ENCODE measurements around the gene COL5A1.

Gene COL5A1

GRCh38 chr9:134887219-134887618, 245.6 kb downstream of the COL5A1 start:
- H4K20me1 ChIP-seq (ENCODE audit: insufficient read depth, low read length) = no peaks in the 10 kb centered on the region
- no peak overlapping the region for H3K4me2 ChIP-seq (ENCODE audit: insufficient read depth, low read length)
- TF ChIP-seq CTCF (IDR thresholded peaks at IDR 0.05; ENCODE audit: borderline replicate concordance, extremely low read depth, low read length, poor library complexity, severe bottlenecking) (no peak), EZH2 (IDR thresholded peaks at IDR 0.05; ENCODE audit: borderline replicate concordance, low read depth, low read length, severe bottlenecking) (no peak)
- no peak overlapping the region for H2AFZ ChIP-seq (ENCODE audit: low read depth, low read length)
- H3K36me3 ChIP-seq (ENCODE audit: insufficient read depth, low read length) = no peaks in the 10 kb centered on the region
- H3K27me3 ChIP-seq (ENCODE audit: insufficient read depth, low read length, poor library complexity) = no peaks in the 10 kb centered on the region
- H3K9ac ChIP-seq (ENCODE audit: low read depth, low read length) = no peak overlapping the region
- no peaks in the 10 kb centered on the region for H3K79me2 ChIP-seq (ENCODE audit: insufficient read depth, low read length)
- ATAC-seq (ENCODE audit: insufficient read depth, low read depth) (no peak), DNase-seq (no peak)
- no peaks in the 10 kb centered on the region for H3K9me3 ChIP-seq (ENCODE audit: insufficient read depth, low read length, severe bottlenecking)
- H3K27ac ChIP-seq (ENCODE audit: low read length) = no peak overlapping the region
- no peak overlapping the region for H3K4me3 ChIP-seq (ENCODE audit: low read depth in 1 of 2, low read length in 2 of 2)
- no peaks in the 10 kb centered on the region for H3K4me1 ChIP-seq (ENCODE audit: insufficient read depth, low read length)

- H4K20me1 ChIP-seq (ENCODE audit: insufficient read depth, low read length) = no peaks in the 10 kb centered on the region
- H2AFZ ChIP-seq (ENCODE audit: low read depth, low read length) = no peak overlapping the region
- no peaks in the 10 kb centered on the region for H3K27me3 ChIP-seq (ENCODE audit: insufficient read depth, low read length, poor library complexity)
- no peaks in the 10 kb centered on the region for H3K36me3 ChIP-seq (ENCODE audit: insufficient read depth, low read length)
- no peak for TF ChIP-seq CTCF (IDR thresholded peaks at IDR 0.05; ENCODE audit: borderline replicate concordance, extremely low read depth, low read length, poor library complexity, severe bottlenecking)
- no peak for TF ChIP-seq EZH2 (IDR thresholded peaks at IDR 0.05; ENCODE audit: borderline replicate concordance, low read depth, low read length, severe bottlenecking)
- H3K9ac ChIP-seq (ENCODE audit: low read depth, low read length) = no peak overlapping the region
- no peaks in the 10 kb centered on the region for H3K4me1 ChIP-seq (ENCODE audit: insufficient read depth, low read length)
- no peak overlapping the region for H3K27ac ChIP-seq (ENCODE audit: low read length)
- no peak overlapping the region for H3K4me3 ChIP-seq (ENCODE audit: low read depth in 1 of 2, low read length in 2 of 2)
- no peaks in the 10 kb centered on the region for H3K9me3 ChIP-seq (ENCODE audit: insufficient read depth, low read length, severe bottlenecking)
- no peak for ATAC-seq (ENCODE audit: insufficient read depth, low read depth)
- no peaks in the 10 kb centered on the region for H3K79me2 ChIP-seq (ENCODE audit: insufficient read depth, low read length)
- DNase-seq = no peak
- H3K4me2 ChIP-seq (ENCODE audit: insufficient read depth, low read length) = no peak overlapping the region
These were observed 246.3 kb downstream of the COL5A1 start for GRCh38 chr9:134887686-134888602.

- H3K27me3 ChIP-seq (ENCODE audit: insufficient read depth, low read length, poor library complexity) = no peaks in the 10 kb centered on the region
- no peaks in the 10 kb centered on the region for H3K4me1 ChIP-seq (ENCODE audit: insufficient read depth, low read length)
- H2AFZ ChIP-seq (ENCODE audit: low read depth, low read length) = no peak overlapping the region
- no peak overlapping the region for H3K4me2 ChIP-seq (ENCODE audit: insufficient read depth, low read length)
- ATAC-seq (ENCODE audit: insufficient read depth, low read depth) (no peak), DNase-seq (no peak)
- no peaks in the 10 kb centered on the region for H4K20me1 ChIP-seq (ENCODE audit: insufficient read depth, low read length)
- H3K27ac ChIP-seq (ENCODE audit: low read length) = no peak overlapping the region
- no peaks in the 10 kb centered on the region for H3K79me2 ChIP-seq (ENCODE audit: insufficient read depth, low read length)
- no peak overlapping the region for H3K4me3 ChIP-seq (ENCODE audit: low read depth in 1 of 2, low read length in 2 of 2)
- TF ChIP-seq EZH2 (IDR thresholded peaks at IDR 0.05; ENCODE audit: borderline replicate concordance, low read depth, low read length, severe bottlenecking) (no peak), CTCF (IDR thresholded peaks at IDR 0.05; ENCODE audit: borderline replicate concordance, extremely low read depth, low read length, poor library complexity, severe bottlenecking) (no peak)
- no peaks in the 10 kb centered on the region for H3K9me3 ChIP-seq (ENCODE audit: insufficient read depth, low read length, severe bottlenecking)
- H3K36me3 ChIP-seq (ENCODE audit: insufficient read depth, low read length) = no peaks in the 10 kb centered on the region
- no peak overlapping the region for H3K9ac ChIP-seq (ENCODE audit: low read depth, low read length)
These were observed 247.1 kb downstream of the COL5A1 start for GRCh38 chr9:134888603-134889190.

Measured in DND-41 (cell line).